ENCODE data around the gene DCAKD. TPM values are rescaled to one million over a fixed set of nuclear protein-coding genes. Genes with fewer than 3 reads are reported as not detected.

The DCAKD gene
- total and polyA plus RNA-seq, 2 of the 8 experiments (the other 6 are each of a cell fraction or from before 2014, with no cell fraction given) = 35.6 to 52.9 TPM

DNA sequence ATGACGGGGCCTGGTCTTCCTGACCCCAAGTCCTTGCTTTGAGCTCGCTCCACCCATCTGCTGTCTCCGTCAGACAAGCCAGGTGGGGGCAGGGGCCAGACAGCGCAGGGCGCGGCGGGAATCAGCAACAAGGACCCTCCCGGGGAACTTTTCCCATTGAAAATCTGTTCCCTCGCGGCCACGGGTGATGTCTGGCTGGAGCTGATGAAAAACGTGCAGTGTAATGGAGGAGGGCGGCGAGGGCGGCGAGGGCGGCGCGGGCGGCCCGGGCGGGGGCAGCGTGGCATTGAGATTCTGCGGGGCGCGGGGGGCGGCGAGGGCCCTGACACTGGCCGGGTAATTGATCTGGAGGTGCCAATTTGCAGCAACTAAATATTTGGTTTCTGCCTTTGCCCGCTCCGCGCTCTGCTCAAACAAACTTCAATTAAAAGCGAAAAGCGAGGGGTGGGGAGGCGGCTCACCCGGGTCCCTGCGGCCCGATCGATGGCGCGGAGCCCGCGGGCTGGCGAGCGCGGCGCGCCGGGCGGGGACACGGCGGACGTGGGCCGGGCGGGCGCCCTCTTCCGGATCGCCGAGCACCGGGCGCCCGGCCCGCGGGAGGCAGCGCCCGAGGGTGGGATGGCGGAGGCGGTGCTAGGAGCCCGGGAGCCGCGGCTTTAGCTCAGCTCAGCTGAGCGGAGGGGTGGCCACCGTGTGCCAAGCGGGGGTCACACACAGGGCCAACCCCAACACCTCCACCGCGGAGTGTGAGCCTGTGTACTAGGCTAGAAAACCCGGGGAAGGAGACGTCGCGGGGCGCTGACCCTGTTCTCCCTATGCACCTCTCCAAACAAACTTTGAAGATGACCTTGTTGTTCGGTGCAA lies 32.4 kb downstream of the DCAKD start (continued):
- TF ChIP-seq RAD21 (IDR thresholded peaks at IDR 0.05 in 1 of 2, conservative IDR thresholded peaks at IDR 0.05 in 1 of 2; ENCODE audit: low read depth in 2 of 2, low read length in 2 of 2) (peak in 1 of 2 experiments; percentile 24; a peak in 1 of 4 replicates), CTCF (IDR thresholded peaks at IDR 0.05; ENCODE audit: control extremely low read depth in 1 of 3, insufficient read depth in 1 of 3, low read depth in 1 of 3, low read length in 3 of 3) (peak; percentile 13 to 34 (median 21); a peak in 3 of 4 replicates), SIN3A (conservative IDR thresholded peaks at IDR 0.05 in 1 of 2, IDR thresholded peaks at IDR 0.05 in 1 of 2; ENCODE audit: low read depth in 1 of 2, low read length in 2 of 2) (no peak), TBP (IDR thresholded peaks at IDR 0.05; ENCODE audit: low read depth, low read length) (no peak), SP4 (IDR thresholded peaks at IDR 0.05; ENCODE audit: low read length) (no peak)
